Measurements from ENCODE around the gene TUBB4A. TPM values are rescaled to one million over a fixed set of nuclear protein-coding genes. Genes with fewer than 3 reads are reported as not detected.

Gene TUBB4A
- polyA plus RNA-seq, 2 of the 4 experiments (the other 2 are of a cell fraction): 2.2 to 15.4 TPM

GRCh38 chr19:6471076-6471475 is 31.0 kb downstream of the TUBB4A start:
- TF ChIP-seq POLR2AphosphoS2 (conservative IDR thresholded peaks at IDR 0.05; ENCODE audit: low read length): no peak
- TF ChIP-seq ESRRA (IDR thresholded peaks at IDR 0.05; ENCODE audit: borderline replicate concordance, low read length): no peak
- TF ChIP-seq RCOR1 (IDR thresholded peaks at IDR 0.05; ENCODE audit: low read depth, low read length): no peak
- no peak for TF ChIP-seq ATOH8 (CRISPR knock-in tag; IDR thresholded peaks at IDR 0.05; ENCODE audit: low read depth)
- TF ChIP-seq HMGXB4 (CRISPR knock-in tag; IDR thresholded peaks at IDR 0.05; ENCODE audit: borderline replicate concordance): no peak
- no peak for TF ChIP-seq RARB (CRISPR knock-in tag; IDR thresholded peaks at IDR 0.05)
- no peak for TF ChIP-seq CEBPB (IDR thresholded peaks at IDR 0.05)
- TF ChIP-seq KDM1A (IDR thresholded peaks at IDR 0.05; ENCODE audit: low read depth): no peak
- no peak for TF ChIP-seq PHF8 (IDR thresholded peaks at IDR 0.05; ENCODE audit: borderline replicate concordance, low read depth)
- TF ChIP-seq JUN (IDR thresholded peaks at IDR 0.05): no peak
- TF ChIP-seq BCL3 (IDR thresholded peaks at IDR 0.05): no peak
- no peak for TF ChIP-seq EP300 (IDR thresholded peaks at IDR 0.05)
- TF ChIP-seq TFCP2L1 (CRISPR knock-in tag; IDR thresholded peaks at IDR 0.05): no peak
- TF ChIP-seq ZNF302 (CRISPR knock-in tag; IDR thresholded peaks at IDR 0.05): no peak
- TF ChIP-seq ZC3H11A (IDR thresholded peaks at IDR 0.05): no peak
- no peak for TF ChIP-seq RAD21 (conservative IDR thresholded peaks at IDR 0.05 in 1 of 2, IDR thresholded peaks at IDR 0.05 in 1 of 2)
- no peak for TF ChIP-seq FOXS1 (CRISPR knock-in tag; IDR thresholded peaks at IDR 0.05)

GRCh38 chr19:6470173-6470572 is 31.9 kb downstream of the TUBB4A start:
- no peaks in the 10 kb centered on the region for H3K9me3 ChIP-seq
- no peak overlapping the region for H3K4me2 ChIP-seq
- no peaks in the 10 kb centered on the region; the same call in 2 of the 3 replicates for H3K4me1 ChIP-seq
- CTCF ChIA-PET: no interaction called here
- no peak overlapping the region for H3K4me3 ChIP-seq
- no peak for ATAC-seq
- TF ChIP-seq POLR2A (IDR thresholded peaks at IDR 0.05; ENCODE audit: low read length): no peak
- H3K27ac ChIP-seq: no peak overlapping the region
- 80% methylated on average over 8 of the region's 8 CpGs for WGBS (ENCODE audit: missing lambda C conversion rate)
- no peak for FAIRE-seq
- no peak for DNase-seq (ENCODE audit: low read depth in 1 of 2, low spot score in 1 of 2)
- POLR2A ChIA-PET: no interaction called here

More at GRCh38 chr19:6471076-6471475, 31.0 kb downstream of the TUBB4A start:
- no peak overlapping the region for H3K27ac ChIP-seq
- no peak overlapping the region for H3K4me3 ChIP-seq
- no peak for ATAC-seq
- ChIA-PET CTCF (no interaction called here), POLR2A (no interaction called here)
- FAIRE-seq: no peak
- H3K9me3 ChIP-seq: no peaks in the 10 kb centered on the region
- peaks cover 4% of the 10 kb centered on the region; the same call in 1 of the 3 replicates for H3K4me1 ChIP-seq
- no peak overlapping the region for H3K4me2 ChIP-seq
- WGBS (ENCODE audit: missing lambda C conversion rate): 71% methylated on average over 12 of the region's 14 CpGs
- no peak for DNase-seq (ENCODE audit: low read depth in 1 of 2, low spot score in 1 of 2)

- ChIA-PET POLR2A (no interaction called here), CTCF (interaction anchor here (0.5 to 0.9 kb wide), 2 partner anchors 15 to 359 kb away, joined by 3 read pairs; partner anchors contain the start of gene DENND1C)
- ATAC-seq (no peak), FAIRE-seq (no peak), DNase-seq (ENCODE audit: low read depth in 1 of 2, low spot score in 1 of 2) (no peak)
- Histone ChIP-seq H3K4me3 (no peak overlapping the region), H3K4me2 (no peak overlapping the region), H3K9me3 (no peaks in the 10 kb centered on the region), H3K27ac (no peak overlapping the region), H3K4me1 (peaks cover 10% of the 10 kb centered on the region)
- 88% methylated on average over 8 of the region's 8 CpGs for WGBS (ENCODE audit: missing lambda C conversion rate)
- TF ChIP-seq CHD4 (IDR thresholded peaks at IDR 0.05; ENCODE audit: borderline replicate concordance) (no peak), RFX5 (IDR thresholded peaks at IDR 0.05) (no peak), E2F6 (IDR thresholded peaks at IDR 0.05; ENCODE audit: borderline replicate concordance, low read depth) (no peak), CBX8 (IDR thresholded peaks at IDR 0.05) (no peak)
Measured at GRCh38 chr19:6467384-6467783, 34.7 kb downstream of the TUBB4A start.

Data from A549 (cell line).